Activated naive CD4-positive, alpha-beta T cell treated with anti-CD3 and anti-CD28 coated beads, Interleukin-2, amount 50 U/mL, for 16 hours (primary cell): ENCODE measurements around the gene LBX2.
"Not testable (repeated sequence)": the region's sequence is repeated elsewhere in the genome, so short reads cannot be mapped to it uniquely, and the experiment has no call there.

Experiments
- DNase-seq: peaks from one replicate; pipeline ENCODE4 v3.0.0-alpha.2; 2020

The LBX2 gene

GRCh38 chr2:74481961-74482800 lies 17.2 kb downstream of the LBX2 start:
- peak; percentile 61 for DNase-seq

GRCh38 chr2:74481431-74481830 lies 18.0 kb downstream of the LBX2 start:
- no peak for DNase-seq

GRCh38 chr2:74474899-74475298 lies 24.5 kb downstream of the LBX2 start:
- DNase-seq = no peak

GRCh38 chr2:74474481-74474880 lies 24.9 kb downstream of the LBX2 start:
- DNase-seq = no peak

GRCh38 chr2:74472945-74473258 lies 26.5 kb downstream of the LBX2 start:
- DNase-seq = no peak

- peak; percentile 96 for DNase-seq
Observed at GRCh38 chr2:74472086-74472944, 27.1 kb downstream of the LBX2 start, which contains the start of gene MRPL53. Gene MRPL53 (minus strand): TSS chr2:74472680. CDS start chr2:74472660, 20 bp downstream.

GRCh38 chr2:74471332-74472065 lies 27.9 kb downstream of the LBX2 start:
- DNase-seq = no peak

- DNase-seq = not testable (repeated sequence)
Observed at GRCh38 chr2:74470742-74471141, 28.7 kb downstream of the LBX2 start.

GRCh38 chr2:74464406-74464805 lies 35.0 kb downstream of the LBX2 start:
- DNase-seq = no peak

GRCh38 chr2:74462786-74463105 lies 36.7 kb downstream of the LBX2 start:
- no peak for DNase-seq

- no peak for DNase-seq
Observed at GRCh38 chr2:74462054-74462785, 37.2 kb downstream of the LBX2 start.

GRCh38 chr2:74461187-74462053 lies 38.0 kb downstream of the LBX2 start:
- peak; percentile 30 for DNase-seq

GRCh38 chr2:74460187-74460586 lies 39.2 kb downstream of the LBX2 start:
- DNase-seq = not testable (repeated sequence)

GRCh38 chr2:74459503-74460118 lies 39.8 kb downstream of the LBX2 start:
- not testable (repeated sequence) for DNase-seq

GRCh38 chr2:74458938-74459363 lies 40.5 kb downstream of the LBX2 start:
- no peak for DNase-seq

GRCh38 chr2:74458132-74458937 lies 41.1 kb downstream of the LBX2 start, which contains the start of gene WBP1:
Gene WBP1 (plus strand): TSS chr2:74458438. CDS start chr2:74458603, 165 bp downstream.
- peak; percentile 98 for DNase-seq

- peak; percentile 83 for DNase-seq
Observed at GRCh38 chr2:74457549-74458131, 41.8 kb downstream of the LBX2 start.

GRCh38 chr2:74457129-74457548 lies 42.3 kb downstream of the LBX2 start:
- no peak for DNase-seq

- peak; percentile 94 for DNase-seq
Observed at GRCh38 chr2:74454654-74455511, 44.5 kb downstream of the LBX2 start, which contains the start of gene INO80B. Gene INO80B (plus strand): TSS chr2:74455087. CDS start chr2:74455117, 30 bp downstream.
